GM23338 (cell line): Measurements from ENCODE around the gene TPK1. TPM values are rescaled to one million over a fixed set of nuclear protein-coding genes. Genes with fewer than 3 reads are reported as not detected.

Experiments used
- ATAC-seq: fragments of 200-7000 bp; cut with Tn5 transposase; 3 replicates; pipeline ENCODE4 v1.9.1; 2020
- DNase-seq: peaks from one replicate; pipeline ENCODE4 v3.0.0-alpha.2; 2015; ENCODE audit warnings: low spot score
- H2AFZ ChIP-seq: fragments of 200-600 bp; sonication (generic); 2 replicates; pipeline ENCODE4 v1.8.0; 2016; ENCODE audit warnings: antibody characterized with exemption, mild to moderate bottlenecking, moderate library complexity
- H3F3A ChIP-seq: fragments of 200-600 bp; sonication (generic); replicated peaks from 2 replicates; pipeline ENCODE4 v1.8.0; 2017; ENCODE audit warnings: antibody characterized with exemption, mixed run types, low read depth
- H3K27ac ChIP-seq: fragments of 200-600 bp; sonication (generic); 2 replicates; pipeline ENCODE4 v1.6.1; 2016; ENCODE audit warnings: low read depth
- H3K27me3 ChIP-seq: fragments of 200-600 bp; sonication (generic); 2 replicates; pipeline ENCODE4 v1.8.0; 2016; ENCODE audit warnings: mild to moderate bottlenecking, mixed run types, moderate library complexity; ENCODE audit not compliant: insufficient read depth
- H3K36me3 ChIP-seq: fragments of 200-600 bp; sonication (generic); 2 replicates; pipeline ENCODE4 v1.8.0; 2016; ENCODE audit warnings: mild to moderate bottlenecking; ENCODE audit not compliant: insufficient read depth
- H3K4me1 ChIP-seq: fragments of 200-600 bp; sonication (generic); 2 replicates; pipeline ENCODE4 v1.8.0; 2016; ENCODE audit warnings: mild to moderate bottlenecking, moderate library complexity; ENCODE audit not compliant: insufficient read depth
- H3K4me2 ChIP-seq: fragments of 200-600 bp; sonication (generic); 2 replicates; pipeline ENCODE4 v1.7.1; 2017; ENCODE audit warnings: mixed run types
- H3K4me3 ChIP-seq: fragments of 200-600 bp; sonication (generic); 2 replicates; pipeline ENCODE4 v1.6.1; 2016; ENCODE audit warnings: mixed run types
- H3K79me2 ChIP-seq: fragments of 200-600 bp; sonication (generic); replicated peaks from 2 replicates; pipeline ENCODE4 v1.8.0; 2017; ENCODE audit warnings: mild to moderate bottlenecking; ENCODE audit not compliant: insufficient read depth
- H3K9me2 ChIP-seq: fragments of 200-600 bp; sonication (generic); 2 replicates; pipeline ENCODE4 v1.8.0; 2017; ENCODE audit not compliant: insufficient read depth
- H4K20me1 ChIP-seq: fragments of 200-600 bp; sonication (generic); replicated peaks from 2 replicates; pipeline ENCODE4 v1.8.0; 2017; ENCODE audit warnings: mild to moderate bottlenecking; ENCODE audit not compliant: insufficient read depth
- H3K27ac Mint-ChIP-seq: 2 replicates; pipeline ENCODE4 v1.8.0; 2020; ENCODE audit warnings: inconsistent platforms, mild to moderate bottlenecking, moderate library complexity, mixed read lengths
- H3K27me3 Mint-ChIP-seq: 3 replicates; pipeline ENCODE4 v1.8.0; 2022; ENCODE audit warnings: low read depth, mild to moderate bottlenecking, moderate library complexity, mixed read lengths, inconsistent platforms; ENCODE audit not compliant: insufficient read depth, poor library complexity
- H3K36me3 Mint-ChIP-seq: 3 replicates; pipeline ENCODE4 v1.8.0; 2021; ENCODE audit warnings: low read depth, mild to moderate bottlenecking, inconsistent platforms, moderate library complexity, mixed read lengths
- H3K4me1 Mint-ChIP-seq: 3 replicates; pipeline ENCODE4 v1.8.0; 2020; ENCODE audit warnings: mild to moderate bottlenecking, inconsistent platforms, mixed read lengths
- H3K4me3 Mint-ChIP-seq: 3 replicates; pipeline ENCODE4 v1.8.0; 2021; ENCODE audit warnings: moderate library complexity, mild to moderate bottlenecking, inconsistent platforms, mixed read lengths
- H3K9me3 Mint-ChIP-seq: 3 replicates; pipeline ENCODE4 v1.8.0; 2020; ENCODE audit warnings: moderate library complexity, mild to moderate bottlenecking, inconsistent platforms, mixed read lengths
- CREB1 ChIP-seq: fragments of 250-450 bp; sonication (Bioruptor Pico); IDR thresholded peaks from 2 replicates; pipeline ENCODE4 v1.5.0; 2020; ENCODE audit warnings: low read depth, mild to moderate bottlenecking, moderate library complexity
- EZH2 ChIP-seq: fragments of 200-600 bp; sonication (generic); IDR thresholded peaks from one replicate; pipeline ENCODE4 v1.8.0; 2017; ENCODE audit warnings: antibody characterized with exemption, mild to moderate bottlenecking, low read depth; ENCODE audit not compliant: unreplicated experiment
- POLR2AphosphoS5 ChIP-seq: IDR thresholded peaks from 2 replicates; pipeline ENCODE4 v1.6.1; 2016; ENCODE audit warnings: antibody characterized with exemption, low read depth
- ZNF114 ChIP-seq: fragments of 250-450 bp; sonication (Bioruptor Pico); IDR thresholded peaks from 2 replicates; pipeline ENCODE4 v1.5.0; 2020; ENCODE audit warnings: mild to moderate bottlenecking, moderate library complexity
- long read RNA-seq: library from polyadenylated mRNA; unstranded; transcript quantifications from one replicate; pipeline ENCODE4 v2.0.0, GENCODE V29; 2020; ENCODE audit not compliant: unreplicated experiment
- polyA plus RNA-seq: library from polyadenylated mRNA; unstranded; fragments of >200 nt; fragmentation: Nextera tagmentation; extraction: Ambion mirVana; gene quantifications from 2 replicates; pipeline ENCODE4 v1.2.1, GENCODE V29; 2016
- total RNA-seq: library from RNA; depleted of rRNA; stranded (reverse); fragments of >200 nt; shearing (Covaris generic); gene quantifications from 2 replicates; pipeline ENCODE4 v1.2.3, GENCODE V29; 2014; rRNA removed
- TF ChIP-seq, protein P1 (sequence below): IDR thresholded peaks from 2 replicates; pipeline ENCODE4 v1.6.1; 2016; ENCODE audit warnings: antibody characterized with exemption
- TF ChIP-seq, protein P2 (sequence below): fragments of 250-450 bp; sonication (Bioruptor Pico); IDR thresholded peaks from 2 replicates; pipeline ENCODE4 v1.5.0; 2020; ENCODE audit warnings: mild to moderate bottlenecking, moderate library complexity
- TF ChIP-seq, protein P3 (sequence below): IDR thresholded peaks from one replicate; pipeline ENCODE4 v1.6.1; 2018; ENCODE audit warnings: antibody characterized with exemption; ENCODE audit not compliant: unreplicated experiment
- TF ChIP-seq, protein P4 (sequence below), 2 experiments: fragments of 200-600 bp in 1 of 2; sonication (generic) in 1 of 2; conservative IDR thresholded peaks; 2 replicates each; pipeline versions ENCODE4 v1.5.1 to v1.6.1; 2016 to 2017; ENCODE audit warnings: antibody characterized with exemption in 2 of 2, low read depth in 2 of 2, mild to moderate bottlenecking in 2 of 2, moderate library complexity in 1 of 2

TPK1 gene
- 1.5 and 2.6 TPM in 2 replicates for total RNA-seq
- polyA plus RNA-seq = 2.9 and 3.2 TPM in 2 replicates
- long read RNA-seq, partial matches to known transcripts = 0 of 1 reads
- long read RNA-seq, other reads (novel, unspliced or antisense) = 1 of 1 reads

DNA sequence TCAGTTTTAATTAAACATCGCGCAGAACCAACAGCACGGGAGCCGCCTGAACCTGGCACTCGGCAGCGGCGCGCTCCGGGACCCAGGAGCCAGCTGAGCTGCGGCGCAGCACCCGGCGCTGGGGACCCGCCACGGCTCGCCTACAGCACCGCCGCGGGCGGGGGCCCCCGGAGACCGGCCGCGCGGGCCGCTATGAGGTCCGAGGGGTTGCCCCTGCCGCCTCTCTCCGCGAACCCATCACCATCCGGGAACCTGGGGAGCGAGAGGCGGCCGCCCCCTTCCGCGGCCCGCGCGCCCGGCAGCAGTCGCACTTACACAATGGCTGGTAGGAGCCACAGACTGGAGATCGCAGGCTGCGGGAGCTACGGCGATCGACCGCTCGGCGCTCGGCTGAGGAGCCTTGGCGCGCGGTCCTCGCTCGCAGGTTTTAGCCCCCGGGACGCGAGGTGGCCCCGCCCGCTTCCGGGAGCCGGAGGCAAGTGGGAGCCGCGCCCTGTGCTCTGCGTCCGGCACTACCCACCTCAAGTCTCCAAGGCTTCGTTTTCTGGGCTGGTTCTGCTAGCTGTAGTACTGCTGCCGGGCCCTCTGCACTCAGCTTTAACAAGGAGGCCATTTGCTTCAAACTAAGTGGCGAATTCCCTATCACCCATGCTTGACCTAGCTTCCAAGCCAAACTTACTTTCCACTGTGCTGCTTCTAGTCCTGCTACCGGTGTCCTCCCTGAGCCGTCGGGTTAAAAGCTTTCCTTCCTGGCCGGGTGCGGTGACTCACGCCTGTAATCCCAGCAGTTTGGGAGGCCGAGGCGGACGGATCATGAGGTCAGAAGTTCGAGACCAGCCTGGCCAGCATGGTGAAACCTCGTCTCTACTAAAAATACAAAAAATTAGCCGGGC is at the start of gene TPK1:
TPK1 (minus strand) TSS at position 402 of the 893 bp plus-strand sequence. CDS start 451 bp downstream, outside the sequence.
- H3K27me3 Mint-ChIP-seq = peaks cover 9% of the 10 kb centered on the region

More for the DNA sequence above, at the start of gene TPK1:
- H3K4me1 ChIP-seq = peaks cover 5% of the 10 kb centered on the region; the same call in 1 of the 2 replicates
- peaks cover 11% of the 10 kb centered on the region; the same call in 1 of the 2 replicates for H3K27me3 ChIP-seq
- peaks cover 4% of the 10 kb centered on the region; the same call in 2 of the 3 replicates for H3K4me1 Mint-ChIP-seq
- H3K9me2 ChIP-seq = no peaks in the 10 kb centered on the region
- ATAC-seq (peak; percentile 90), DNase-seq (peak; percentile 94)
- TF ChIP-seq, protein P1, sequence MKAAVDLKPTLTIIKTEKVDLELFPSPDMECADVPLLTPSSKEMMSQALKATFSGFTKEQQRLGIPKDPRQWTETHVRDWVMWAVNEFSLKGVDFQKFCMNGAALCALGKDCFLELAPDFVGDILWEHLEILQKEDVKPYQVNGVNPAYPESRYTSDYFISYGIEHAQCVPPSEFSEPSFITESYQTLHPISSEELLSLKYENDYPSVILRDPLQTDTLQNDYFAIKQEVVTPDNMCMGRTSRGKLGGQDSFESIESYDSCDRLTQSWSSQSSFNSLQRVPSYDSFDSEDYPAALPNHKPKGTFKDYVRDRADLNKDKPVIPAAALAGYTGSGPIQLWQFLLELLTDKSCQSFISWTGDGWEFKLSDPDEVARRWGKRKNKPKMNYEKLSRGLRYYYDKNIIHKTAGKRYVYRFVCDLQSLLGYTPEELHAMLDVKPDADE = peak; percentile 81
- TF ChIP-seq, protein P2, sequence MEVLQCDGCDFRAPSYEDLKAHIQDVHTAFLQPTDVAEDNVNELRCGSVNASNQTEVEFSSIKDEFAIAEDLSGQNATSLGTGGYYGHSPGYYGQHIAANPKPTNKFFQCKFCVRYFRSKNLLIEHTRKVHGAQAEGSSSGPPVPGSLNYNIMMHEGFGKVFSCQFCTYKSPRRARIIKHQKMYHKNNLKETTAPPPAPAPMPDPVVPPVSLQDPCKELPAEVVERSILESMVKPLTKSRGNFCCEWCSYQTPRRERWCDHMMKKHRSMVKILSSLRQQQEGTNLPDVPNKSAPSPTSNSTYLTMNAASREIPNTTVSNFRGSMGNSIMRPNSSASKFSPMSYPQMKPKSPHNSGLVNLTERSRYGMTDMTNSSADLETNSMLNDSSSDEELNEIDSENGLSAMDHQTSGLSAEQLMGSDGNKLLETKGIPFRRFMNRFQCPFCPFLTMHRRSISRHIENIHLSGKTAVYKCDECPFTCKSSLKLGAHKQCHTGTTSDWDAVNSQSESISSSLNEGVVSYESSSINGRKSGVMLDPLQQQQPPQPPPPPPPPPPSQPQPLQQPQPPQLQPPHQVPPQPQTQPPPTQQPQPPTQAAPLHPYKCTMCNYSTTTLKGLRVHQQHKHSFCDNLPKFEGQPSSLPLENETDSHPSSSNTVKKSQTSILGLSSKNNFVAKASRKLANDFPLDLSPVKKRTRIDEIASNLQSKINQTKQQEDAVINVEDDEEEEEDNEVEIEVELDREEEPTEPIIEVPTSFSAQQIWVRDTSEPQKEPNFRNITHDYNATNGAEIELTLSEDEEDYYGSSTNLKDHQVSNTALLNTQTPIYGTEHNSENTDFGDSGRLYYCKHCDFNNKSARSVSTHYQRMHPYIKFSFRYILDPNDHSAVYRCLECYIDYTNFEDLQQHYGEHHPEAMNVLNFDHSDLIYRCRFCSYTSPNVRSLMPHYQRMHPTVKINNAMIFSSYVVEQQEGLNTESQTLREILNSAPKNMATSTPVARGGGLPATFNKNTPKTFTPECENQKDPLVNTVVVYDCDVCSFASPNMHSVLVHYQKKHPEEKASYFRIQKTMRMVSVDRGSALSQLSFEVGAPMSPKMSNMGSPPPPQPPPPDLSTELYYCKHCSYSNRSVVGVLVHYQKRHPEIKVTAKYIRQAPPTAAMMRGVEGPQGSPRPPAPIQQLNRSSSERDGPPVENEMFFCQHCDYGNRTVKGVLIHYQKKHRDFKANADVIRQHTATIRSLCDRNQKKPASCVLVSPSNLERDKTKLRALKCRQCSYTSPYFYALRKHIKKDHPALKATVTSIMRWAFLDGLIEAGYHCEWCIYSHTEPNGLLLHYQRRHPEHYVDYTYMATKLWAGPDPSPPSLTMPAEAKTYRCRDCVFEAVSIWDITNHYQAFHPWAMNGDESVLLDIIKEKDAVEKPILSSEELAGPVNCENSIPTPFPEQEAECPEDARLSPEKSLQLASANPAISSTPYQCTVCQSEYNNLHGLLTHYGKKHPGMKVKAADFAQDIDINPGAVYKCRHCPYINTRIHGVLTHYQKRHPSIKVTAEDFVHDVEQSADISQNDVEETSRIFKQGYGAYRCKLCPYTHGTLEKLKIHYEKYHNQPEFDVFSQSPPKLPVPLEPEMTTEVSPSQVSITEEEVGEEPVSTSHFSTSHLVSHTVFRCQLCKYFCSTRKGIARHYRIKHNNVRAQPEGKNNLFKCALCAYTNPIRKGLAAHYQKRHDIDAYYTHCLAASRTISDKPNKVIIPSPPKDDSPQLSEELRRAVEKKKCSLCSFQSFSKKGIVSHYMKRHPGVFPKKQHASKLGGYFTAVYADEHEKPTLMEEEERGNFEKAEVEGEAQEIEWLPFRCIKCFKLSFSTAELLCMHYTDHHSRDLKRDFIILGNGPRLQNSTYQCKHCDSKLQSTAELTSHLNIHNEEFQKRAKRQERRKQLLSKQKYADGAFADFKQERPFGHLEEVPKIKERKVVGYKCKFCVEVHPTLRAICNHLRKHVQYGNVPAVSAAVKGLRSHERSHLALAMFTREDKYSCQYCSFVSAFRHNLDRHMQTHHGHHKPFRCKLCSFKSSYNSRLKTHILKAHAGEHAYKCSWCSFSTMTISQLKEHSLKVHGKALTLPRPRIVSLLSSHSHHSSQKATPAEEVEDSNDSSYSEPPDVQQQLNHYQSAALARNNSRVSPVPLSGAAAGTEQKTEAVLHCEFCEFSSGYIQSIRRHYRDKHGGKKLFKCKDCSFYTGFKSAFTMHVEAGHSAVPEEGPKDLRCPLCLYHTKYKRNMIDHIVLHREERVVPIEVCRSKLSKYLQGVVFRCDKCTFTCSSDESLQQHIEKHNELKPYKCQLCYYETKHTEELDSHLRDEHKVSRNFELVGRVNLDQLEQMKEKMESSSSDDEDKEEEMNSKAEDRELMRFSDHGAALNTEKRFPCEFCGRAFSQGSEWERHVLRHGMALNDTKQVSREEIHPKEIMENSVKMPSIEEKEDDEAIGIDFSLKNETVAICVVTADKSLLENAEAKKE (CRISPR knock-in tag) = no peak
- TF ChIP-seq CREB1 (CRISPR knock-in tag) = peak; percentile 17; the same call in 1 of the 2 replicates
- no peak for TF ChIP-seq ZNF114 (CRISPR knock-in tag)
- TF ChIP-seq, protein P3, sequence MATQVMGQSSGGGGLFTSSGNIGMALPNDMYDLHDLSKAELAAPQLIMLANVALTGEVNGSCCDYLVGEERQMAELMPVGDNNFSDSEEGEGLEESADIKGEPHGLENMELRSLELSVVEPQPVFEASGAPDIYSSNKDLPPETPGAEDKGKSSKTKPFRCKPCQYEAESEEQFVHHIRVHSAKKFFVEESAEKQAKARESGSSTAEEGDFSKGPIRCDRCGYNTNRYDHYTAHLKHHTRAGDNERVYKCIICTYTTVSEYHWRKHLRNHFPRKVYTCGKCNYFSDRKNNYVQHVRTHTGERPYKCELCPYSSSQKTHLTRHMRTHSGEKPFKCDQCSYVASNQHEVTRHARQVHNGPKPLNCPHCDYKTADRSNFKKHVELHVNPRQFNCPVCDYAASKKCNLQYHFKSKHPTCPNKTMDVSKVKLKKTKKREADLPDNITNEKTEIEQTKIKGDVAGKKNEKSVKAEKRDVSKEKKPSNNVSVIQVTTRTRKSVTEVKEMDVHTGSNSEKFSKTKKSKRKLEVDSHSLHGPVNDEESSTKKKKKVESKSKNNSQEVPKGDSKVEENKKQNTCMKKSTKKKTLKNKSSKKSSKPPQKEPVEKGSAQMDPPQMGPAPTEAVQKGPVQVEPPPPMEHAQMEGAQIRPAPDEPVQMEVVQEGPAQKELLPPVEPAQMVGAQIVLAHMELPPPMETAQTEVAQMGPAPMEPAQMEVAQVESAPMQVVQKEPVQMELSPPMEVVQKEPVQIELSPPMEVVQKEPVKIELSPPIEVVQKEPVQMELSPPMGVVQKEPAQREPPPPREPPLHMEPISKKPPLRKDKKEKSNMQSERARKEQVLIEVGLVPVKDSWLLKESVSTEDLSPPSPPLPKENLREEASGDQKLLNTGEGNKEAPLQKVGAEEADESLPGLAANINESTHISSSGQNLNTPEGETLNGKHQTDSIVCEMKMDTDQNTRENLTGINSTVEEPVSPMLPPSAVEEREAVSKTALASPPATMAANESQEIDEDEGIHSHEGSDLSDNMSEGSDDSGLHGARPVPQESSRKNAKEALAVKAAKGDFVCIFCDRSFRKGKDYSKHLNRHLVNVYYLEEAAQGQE = peak; percentile 4
- TF ChIP-seq, protein P4, sequence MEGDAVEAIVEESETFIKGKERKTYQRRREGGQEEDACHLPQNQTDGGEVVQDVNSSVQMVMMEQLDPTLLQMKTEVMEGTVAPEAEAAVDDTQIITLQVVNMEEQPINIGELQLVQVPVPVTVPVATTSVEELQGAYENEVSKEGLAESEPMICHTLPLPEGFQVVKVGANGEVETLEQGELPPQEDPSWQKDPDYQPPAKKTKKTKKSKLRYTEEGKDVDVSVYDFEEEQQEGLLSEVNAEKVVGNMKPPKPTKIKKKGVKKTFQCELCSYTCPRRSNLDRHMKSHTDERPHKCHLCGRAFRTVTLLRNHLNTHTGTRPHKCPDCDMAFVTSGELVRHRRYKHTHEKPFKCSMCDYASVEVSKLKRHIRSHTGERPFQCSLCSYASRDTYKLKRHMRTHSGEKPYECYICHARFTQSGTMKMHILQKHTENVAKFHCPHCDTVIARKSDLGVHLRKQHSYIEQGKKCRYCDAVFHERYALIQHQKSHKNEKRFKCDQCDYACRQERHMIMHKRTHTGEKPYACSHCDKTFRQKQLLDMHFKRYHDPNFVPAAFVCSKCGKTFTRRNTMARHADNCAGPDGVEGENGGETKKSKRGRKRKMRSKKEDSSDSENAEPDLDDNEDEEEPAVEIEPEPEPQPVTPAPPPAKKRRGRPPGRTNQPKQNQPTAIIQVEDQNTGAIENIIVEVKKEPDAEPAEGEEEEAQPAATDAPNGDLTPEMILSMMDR (conservative IDR thresholded peaks at IDR 0.05; ENCODE audit: low read depth in 2 of 2) = no peak
- no peak for TF ChIP-seq EZH2
- TF ChIP-seq POLR2AphosphoS5 = peak; percentile 66
- H3K36me3 Mint-ChIP-seq = peaks cover under 1% of the 10 kb centered on the region; the same call in 1 of the 3 replicates
- H3K4me3 Mint-ChIP-seq = peak within 1 kb of the TSS; percentile 97
- peak within 1 kb of the TSS; percentile 90 for H3K4me2 ChIP-seq
- peaks cover 13% of the 10 kb centered on the region; the same call in 2 of the 3 replicates for H3K9me3 Mint-ChIP-seq
- H3K36me3 ChIP-seq = no peaks in the 10 kb centered on the region
- peaks cover 7% of the 10 kb centered on the region for H3F3A ChIP-seq
- peak within 1 kb of the TSS; percentile 88 for H3K4me3 ChIP-seq
- peak within 1 kb of the TSS; percentile 96 for H2AFZ ChIP-seq
- H4K20me1 ChIP-seq = no peaks in the 10 kb centered on the region
- peak within 1 kb of the TSS; percentile 90 for H3K27ac Mint-ChIP-seq
- H3K27ac ChIP-seq = peak within 1 kb of the TSS; percentile 97
- H3K79me2 ChIP-seq = no peaks in the 10 kb centered on the region
